Skin epidermis (tissue), 12 donors: ENCODE results near the gene PLEKHA1.
A peak's percentile ranks its signal among the peaks of the same experiment; 100 is the strongest.

ENCODE experiments used
- H3K27ac ChIP-seq, 21 experiments: fragments of 200-600 bp; sonication (generic) in 11 of 21; one replicate each; pipeline ENCODE4 v1.5.0; 2020; ENCODE audit warnings: mild to moderate bottlenecking in 3 of 21, inconsistent platforms in 2 of 21, moderate library complexity in 2 of 21
- H3K4me3 ChIP-seq, 7 experiments: fragments of 200-600 bp; sonication (generic) in 2 of 7; one replicate each; pipeline ENCODE4 v1.5.0; 2020; ENCODE audit warnings: inconsistent platforms in 2 of 7, mild to moderate bottlenecking in 2 of 7, moderate library complexity in 1 of 7

Gene PLEKHA1

GRCh38 chr10:122344741-122345258, 29.7 kb upstream of the PLEKHA1 start:
- Histone ChIP-seq H3K27ac (no peak overlapping the region), H3K4me3 (no peak overlapping the region)

- H3K4me3 ChIP-seq, result no peak overlapping the region
- H3K27ac ChIP-seq, result peak overlapping the region in 3 of 21 experiments; percentile 21 to 58 (median 49)
Observed at GRCh38 chr10:122346326-122346950, 28.1 kb upstream of the PLEKHA1 start.

GRCh38 chr10:122347170-122347841, 27.2 kb upstream of the PLEKHA1 start:
- H3K4me3 ChIP-seq, result no peak overlapping the region
- H3K27ac ChIP-seq, result peak overlapping the region in 4 of 21 experiments; percentile 1 to 51 (median 42)

- Histone ChIP-seq H3K4me3 (no peak overlapping the region), H3K27ac (peak overlapping the region in 1 of 21 experiments; percentile 16)
Observed at GRCh38 chr10:122348512-122348911, 26.0 kb upstream of the PLEKHA1 start.

GRCh38 chr10:122348935-122349361, 25.6 kb upstream of the PLEKHA1 start:
- Histone ChIP-seq H3K27ac (peak overlapping the region in 1 of 21 experiments; percentile 43), H3K4me3 (no peak overlapping the region)

GRCh38 chr10:122349758-122350369, 24.6 kb upstream of the PLEKHA1 start:
- H3K4me3 ChIP-seq, result no peak overlapping the region

GRCh38 chr10:122350893-122351292, 23.6 kb upstream of the PLEKHA1 start:
- no peak overlapping the region for H3K4me3 ChIP-seq
- peak overlapping the region in 3 of 21 experiments; percentile 27 to 71 (median 39) for H3K27ac ChIP-seq

More at GRCh38 chr10:122349758-122350369, 24.6 kb upstream of the PLEKHA1 start:
- peak overlapping the region in 3 of 21 experiments; percentile 14 to 71 (median 39) for H3K27ac ChIP-seq

GRCh38 chr10:122352817-122353525, 21.5 kb upstream of the PLEKHA1 start:
- no peak overlapping the region for H3K27ac ChIP-seq
- H3K4me3 ChIP-seq, result no peak overlapping the region

- H3K27ac ChIP-seq, result no peak overlapping the region
- H3K4me3 ChIP-seq, result no peak overlapping the region
Observed at GRCh38 chr10:122354383-122354782, 20.1 kb upstream of the PLEKHA1 start.

- no peak overlapping the region for H3K4me3 ChIP-seq
- H3K27ac ChIP-seq, result no peak overlapping the region
Observed at GRCh38 chr10:122357685-122358084, 16.8 kb upstream of the PLEKHA1 start.

- no peak overlapping the region for H3K27ac ChIP-seq
- no peak overlapping the region for H3K4me3 ChIP-seq
Observed at GRCh38 chr10:122359621-122360020, 14.9 kb upstream of the PLEKHA1 start.

GRCh38 chr10:122361046-122361445, 13.5 kb upstream of the PLEKHA1 start:
- Histone ChIP-seq H3K4me3 (no peak overlapping the region), H3K27ac (no peak overlapping the region)

- H3K27ac ChIP-seq, result no peak overlapping the region
- H3K4me3 ChIP-seq, result no peak overlapping the region
Observed at GRCh38 chr10:122362031-122362592, 12.4 kb upstream of the PLEKHA1 start.

GRCh38 chr10:122362621-122363020, 11.9 kb upstream of the PLEKHA1 start:
- H3K4me3 ChIP-seq, result no peak overlapping the region
- peak overlapping the region in 1 of 21 experiments; percentile 29 for H3K27ac ChIP-seq

- H3K27ac ChIP-seq, result peak overlapping the region in 12 of 21 experiments; percentile 8 to 69 (median 48)
Observed at GRCh38 chr10:122363311-122363710, 11.2 kb upstream of the PLEKHA1 start.

GRCh38 chr10:122363722-122364463, 10.6 kb upstream of the PLEKHA1 start:
- Histone ChIP-seq H3K27ac (peak overlapping the region in 13 of 21 experiments; percentile 8 to 69 (median 47)), H3K4me3 (no peak overlapping the region)

More at GRCh38 chr10:122363311-122363710, 11.2 kb upstream of the PLEKHA1 start:
- H3K4me3 ChIP-seq, result no peak overlapping the region

- no peak overlapping the region for H3K4me3 ChIP-seq
Observed at GRCh38 chr10:122368502-122369254, 5.8 kb upstream of the PLEKHA1 start.

GRCh38 chr10:122373108-122373507, 1.4 kb upstream of the PLEKHA1 start:
- Histone ChIP-seq H3K27ac (peak overlapping the region in 5 of 21 experiments; percentile 28 to 99 (median 72)), H3K4me3 (no peak overlapping the region)

More at GRCh38 chr10:122368502-122369254, 5.8 kb upstream of the PLEKHA1 start:
- H3K27ac ChIP-seq, result no peak overlapping the region
